NT2/D1 (cell line): ENCODE measurements around the gene GNG5.

ENCODE experiments used
- DNase-seq: peaks from one replicate; pipeline ENCODE4 v3.0.0-alpha.2; 2011; ENCODE audit warnings: low read depth, low spot score
- H3K27me3 ChIP-seq: 2 replicates; pipeline ENCODE4 v1.6.0; 2011; ENCODE audit warnings: mild to moderate bottlenecking; ENCODE audit not compliant: insufficient read length, insufficient read depth
- H3K36me3 ChIP-seq: 2 replicates; pipeline ENCODE4 v1.6.1; 2011; ENCODE audit warnings: mild to moderate bottlenecking, low read length, mixed read lengths; ENCODE audit not compliant: insufficient read depth, insufficient read length
- H3K4me1 ChIP-seq: 2 replicates; pipeline ENCODE4 v1.5.1; 2011; ENCODE audit not compliant: insufficient read depth, insufficient read length
- H3K4me3 ChIP-seq: 2 replicates; pipeline ENCODE4 v1.5.1; 2011; ENCODE audit warnings: low read depth; ENCODE audit not compliant: insufficient read length
- H3K9ac ChIP-seq: 2 replicates; pipeline ENCODE4 v1.6.0; 2011; ENCODE audit warnings: low read depth; ENCODE audit not compliant: insufficient read length
- H3K9me3 ChIP-seq: 2 replicates; pipeline ENCODE4 v1.5.1; 2011; ENCODE audit warnings: mild to moderate bottlenecking, low read length; ENCODE audit not compliant: insufficient read depth
- SUZ12 ChIP-seq: IDR thresholded peaks from 2 replicates; pipeline ENCODE4 v1.6.1; 2011; ENCODE audit not compliant: insufficient read length, insufficient read depth; ENCODE audit errors: extremely low read depth
- YY1 ChIP-seq: IDR thresholded peaks from 2 replicates; pipeline ENCODE4 v1.6.1; 2011; ENCODE audit not compliant: insufficient read length, insufficient read depth
- ZNF274 ChIP-seq: IDR thresholded peaks from 2 replicates; pipeline ENCODE4 v1.6.1; 2011; ENCODE audit warnings: mild to moderate bottlenecking, low read depth, low read length

GNG5 gene

DNA sequence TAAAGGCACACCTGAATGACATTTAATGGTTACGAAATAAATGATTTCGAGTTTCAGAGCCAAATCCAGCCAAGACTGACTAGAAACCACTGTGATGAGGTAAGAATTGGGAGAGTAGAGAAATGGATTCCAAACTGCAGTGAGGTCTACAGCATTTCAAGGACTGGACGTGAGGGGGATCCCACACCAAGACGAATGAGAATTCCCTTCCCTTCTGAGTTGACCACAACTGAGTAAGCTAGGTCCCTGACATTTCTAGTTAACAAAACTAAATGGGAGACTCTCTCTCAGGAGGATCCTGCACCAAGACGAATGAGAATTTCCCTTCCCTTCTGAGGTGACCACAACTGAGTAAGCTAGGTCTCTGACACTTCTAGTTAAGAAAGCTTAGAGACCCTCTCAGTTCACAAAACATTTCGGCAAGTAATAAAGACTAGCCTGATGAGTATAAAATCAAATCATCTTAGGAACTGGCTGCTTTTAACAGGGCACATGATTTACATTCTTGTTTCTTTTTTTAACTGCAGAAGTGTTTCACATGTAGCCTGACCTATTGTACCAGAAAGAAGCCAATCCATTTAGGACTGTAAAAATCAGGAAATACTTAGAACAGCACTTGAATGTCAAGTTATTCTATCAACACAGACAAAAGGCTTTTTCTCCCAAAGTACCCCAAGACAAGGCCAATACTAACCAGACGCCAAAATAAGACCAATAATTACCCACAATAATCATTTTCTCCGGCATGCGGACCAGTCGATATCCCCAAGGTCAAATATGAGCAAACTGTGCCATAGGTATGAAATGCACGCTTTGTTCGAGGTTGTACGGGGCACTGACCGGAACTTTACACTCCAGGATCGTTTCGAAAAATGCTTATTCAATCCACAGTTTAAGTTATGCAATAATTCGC is 1.5 kb downstream of the GNG5 start:
- no peaks in the 10 kb centered on the region for H3K9me3 ChIP-seq
- H3K9ac ChIP-seq, result peak overlapping the region; percentile 97
- H3K36me3 ChIP-seq, result peaks cover 36% of the 10 kb centered on the region
- no peaks in the 10 kb centered on the region for H3K4me1 ChIP-seq
- no peak for DNase-seq
- TF ChIP-seq SUZ12, result no peak
- no peak for TF ChIP-seq YY1
- no peak for TF ChIP-seq ZNF274
- peak overlapping the region; percentile 93 for H3K4me3 ChIP-seq
- H3K27me3 ChIP-seq, result no peaks in the 10 kb centered on the region

GRCh38 chr1:84502927-84503326 is 3.5 kb downstream of the GNG5 start:
- no peak for DNase-seq
- no peaks in the 10 kb centered on the region for H3K4me1 ChIP-seq
- H3K36me3 ChIP-seq, result peaks cover 55% of the 10 kb centered on the region
- TF ChIP-seq ZNF274 (no peak), YY1 (no peak)
- H3K4me3 ChIP-seq, result no peak overlapping the region
- H3K9me3 ChIP-seq, result no peaks in the 10 kb centered on the region
- H3K9ac ChIP-seq, result no peak overlapping the region
- H3K27me3 ChIP-seq, result no peaks in the 10 kb centered on the region

- H3K27me3 ChIP-seq, result no peaks in the 10 kb centered on the region
- no peak overlapping the region for H3K4me3 ChIP-seq
- H3K36me3 ChIP-seq, result peaks cover 95% of the 10 kb centered on the region
- no peak overlapping the region for H3K9ac ChIP-seq
- TF ChIP-seq YY1, result no peak
- H3K4me1 ChIP-seq, result no peaks in the 10 kb centered on the region
- no peaks in the 10 kb centered on the region for H3K9me3 ChIP-seq
- DNase-seq, result no peak
Measured at GRCh38 chr1:84497631-84498275, 8.6 kb downstream of the GNG5 start.

- Histone ChIP-seq H3K36me3 (peaks cover 100% of the 10 kb centered on the region), H3K9ac (no peak overlapping the region), H3K4me3 (no peak overlapping the region), H3K9me3 (no peaks in the 10 kb centered on the region), H3K27me3 (no peaks in the 10 kb centered on the region), H3K4me1 (no peaks in the 10 kb centered on the region)
- no peak for TF ChIP-seq SUZ12
- no peak for TF ChIP-seq ZNF274
- TF ChIP-seq YY1, result no peak
- no peak for DNase-seq
Measured at GRCh38 chr1:84496498-84496897, 9.9 kb downstream of the GNG5 start.

DNA sequence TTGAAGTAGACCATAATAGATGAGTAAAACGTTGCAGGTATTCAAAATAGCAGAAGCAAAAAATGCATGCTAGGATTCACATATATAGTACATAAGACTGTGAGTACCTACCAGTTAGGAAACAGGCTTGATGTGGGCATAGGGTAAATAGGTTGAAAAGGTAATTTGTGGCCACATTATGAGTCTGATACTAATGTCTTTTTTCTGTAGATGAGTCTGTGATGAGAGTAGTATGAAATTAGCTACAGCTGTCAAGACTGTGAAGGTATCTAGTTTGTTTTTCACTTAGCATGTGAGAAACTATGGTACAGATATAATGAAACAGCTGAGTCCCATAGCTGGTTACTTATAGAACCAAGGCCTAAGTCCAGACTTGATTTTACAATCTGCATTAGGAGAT is 12.6 kb downstream of the GNG5 start:
- Histone ChIP-seq H3K9me3 (no peaks in the 10 kb centered on the region), H3K9ac (no peak overlapping the region), H3K27me3 (no peaks in the 10 kb centered on the region), H3K4me1 (peaks cover 1% of the 10 kb centered on the region), H3K36me3 (peaks cover 96% of the 10 kb centered on the region), H3K4me3 (no peak overlapping the region)
- no peak for TF ChIP-seq ZNF274
- TF ChIP-seq YY1, result no peak
- no peak for TF ChIP-seq SUZ12
- DNase-seq, result no peak

DNA sequence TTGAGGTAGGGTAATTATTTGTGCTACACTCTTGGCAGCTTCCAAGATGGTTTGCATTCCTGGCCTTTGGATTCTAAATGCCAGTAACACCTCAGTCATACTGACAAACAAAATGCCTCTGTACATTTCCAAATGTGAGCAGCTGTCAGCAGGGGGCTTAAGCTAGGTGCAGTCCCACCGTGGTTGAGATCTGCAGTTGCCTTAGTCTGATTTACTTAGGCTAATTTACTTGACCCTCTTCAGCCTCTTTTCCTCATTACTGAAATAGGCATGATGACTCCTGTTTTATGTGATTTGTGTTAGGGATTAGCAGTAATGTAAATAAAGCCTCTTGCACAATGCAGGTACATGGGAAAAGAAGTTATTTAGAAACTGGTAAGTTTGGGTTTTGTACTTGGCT is 13.7 kb downstream of the GNG5 start:
- H3K36me3 ChIP-seq, result peaks cover 86% of the 10 kb centered on the region
- no peak overlapping the region for H3K4me3 ChIP-seq
- H3K27me3 ChIP-seq, result no peaks in the 10 kb centered on the region
- peaks cover 1% of the 10 kb centered on the region for H3K4me1 ChIP-seq
- no peak overlapping the region for H3K9ac ChIP-seq
- H3K9me3 ChIP-seq, result no peaks in the 10 kb centered on the region
- TF ChIP-seq YY1 (no peak), ZNF274 (no peak), SUZ12 (no peak)
- DNase-seq, result no peak

DNA sequence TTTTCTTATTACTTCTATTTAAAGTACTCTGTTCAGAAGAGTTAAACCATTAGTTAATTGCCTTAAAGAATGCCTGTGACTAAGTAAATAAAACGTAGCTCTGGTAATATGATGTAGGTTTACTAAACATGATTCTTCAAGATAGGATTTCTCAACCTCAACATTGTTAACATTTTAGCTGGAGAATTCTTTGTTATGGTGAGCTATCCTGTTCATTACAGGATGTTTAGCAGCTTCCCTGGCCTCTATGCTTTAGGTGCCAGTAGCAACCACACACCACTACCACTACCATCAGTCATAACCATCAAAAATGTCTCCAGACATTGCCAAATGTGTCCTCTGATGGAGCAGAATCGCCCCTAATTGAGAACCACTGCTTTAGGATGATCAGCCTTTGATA is 16.6 kb downstream of the GNG5 start:
- no peaks in the 10 kb centered on the region for H3K27me3 ChIP-seq
- no peaks in the 10 kb centered on the region for H3K9me3 ChIP-seq
- DNase-seq, result no peak
- no peak overlapping the region for H3K4me3 ChIP-seq
- no peak overlapping the region for H3K9ac ChIP-seq
- peaks cover 79% of the 10 kb centered on the region for H3K36me3 ChIP-seq
- H3K4me1 ChIP-seq, result peaks cover 1% of the 10 kb centered on the region
- no peak for TF ChIP-seq SUZ12
- TF ChIP-seq YY1, result no peak
- TF ChIP-seq ZNF274, result no peak
